IMR-90 (cell line): Measurements from ENCODE around the gene PLPP1.

Experiments used
- BHLHE40 ChIP-seq: fragments of 150-350 bp; IDR thresholded peaks from 2 replicates; pipeline ENCODE4 v1.6.1; 2016; ENCODE audit warnings: mild to moderate bottlenecking, low read depth, low read length
- CEBPB ChIP-seq: IDR thresholded peaks from 2 replicates; pipeline ENCODE4 v1.6.1; 2012; ENCODE audit warnings: low read depth, low read length, improper control_type of control experiment
- CTCF ChIP-seq: conservative IDR thresholded peaks from 2 replicates; pipeline ENCODE4 v1.5.1; 2012; ENCODE audit warnings: mild to moderate bottlenecking, low read depth, low read length, improper control_type of control experiment
- ELK1 ChIP-seq: fragments of 150-350 bp; IDR thresholded peaks from 2 replicates; pipeline ENCODE4 v1.6.1; 2016; ENCODE audit warnings: low read depth, mild to moderate bottlenecking, low read length, moderate library complexity, borderline replicate concordance
- FOS ChIP-seq: fragments of 150-350 bp; IDR thresholded peaks from 2 replicates; pipeline ENCODE4 v1.6.1; 2016; ENCODE audit warnings: low read depth, low read length
- MAFK ChIP-seq: IDR thresholded peaks from 2 replicates; pipeline ENCODE4 v1.6.1; 2012; ENCODE audit warnings: low read depth, low read length, improper control_type of control experiment
- MAZ ChIP-seq: IDR thresholded peaks from 2 replicates; pipeline ENCODE4 v1.6.1; 2012; ENCODE audit warnings: low read depth, mild to moderate bottlenecking, low read length, improper control_type of control experiment, moderate library complexity, borderline replicate concordance
- MXI1 ChIP-seq: IDR thresholded peaks from 2 replicates; pipeline ENCODE4 v1.6.1; 2012; ENCODE audit warnings: low read depth, mild to moderate bottlenecking, low read length, moderate library complexity, borderline replicate concordance
- POLR2A ChIP-seq: IDR thresholded peaks from 2 replicates; pipeline ENCODE4 v1.6.1; 2012; ENCODE audit warnings: mild to moderate bottlenecking, low read depth, low read length
- RAD21 ChIP-seq: IDR thresholded peaks from 2 replicates; pipeline ENCODE4 v1.6.1; 2012; ENCODE audit warnings: low read length, improper control_type of control experiment
- RCOR1 ChIP-seq: IDR thresholded peaks from 2 replicates; pipeline ENCODE4 v1.6.1; 2012; ENCODE audit warnings: mild to moderate bottlenecking, low read length, improper control_type of control experiment; ENCODE audit not compliant: insufficient replicate concordance
- RFX5 ChIP-seq: IDR thresholded peaks from 2 replicates; pipeline ENCODE4 v1.8.0; 2012; ENCODE audit warnings: low read depth, mild to moderate bottlenecking, low read length, moderate library complexity
- SMC3 ChIP-seq: fragments of 150-350 bp; IDR thresholded peaks from 2 replicates; pipeline ENCODE4 v1.6.1; 2016; ENCODE audit warnings: low read depth, mild to moderate bottlenecking, antibody characterized with exemption, low read length, moderate library complexity
- USF2 ChIP-seq: fragments of 150-350 bp; IDR thresholded peaks from 2 replicates; pipeline ENCODE4 v1.6.1; 2017; ENCODE audit warnings: mild to moderate bottlenecking, antibody characterized with exemption, low read length, low read depth

GRCh38 chr5:55469839-55470238, 64.9 kb downstream of the PLPP1 start:
- no peak for TF ChIP-seq MAZ
- TF ChIP-seq SMC3: no peak
- TF ChIP-seq CTCF: no peak
- no peak for TF ChIP-seq POLR2A
- no peak for TF ChIP-seq MXI1
- TF ChIP-seq RAD21: no peak
- TF ChIP-seq ELK1: no peak
- TF ChIP-seq FOS: no peak
- TF ChIP-seq USF2: no peak
- TF ChIP-seq RCOR1: no peak
- TF ChIP-seq MAFK: no peak
- TF ChIP-seq RFX5: no peak
- TF ChIP-seq CEBPB: no peak
- TF ChIP-seq BHLHE40: no peak
